Measurements from ENCODE around the gene PLCH2.

DNA sequence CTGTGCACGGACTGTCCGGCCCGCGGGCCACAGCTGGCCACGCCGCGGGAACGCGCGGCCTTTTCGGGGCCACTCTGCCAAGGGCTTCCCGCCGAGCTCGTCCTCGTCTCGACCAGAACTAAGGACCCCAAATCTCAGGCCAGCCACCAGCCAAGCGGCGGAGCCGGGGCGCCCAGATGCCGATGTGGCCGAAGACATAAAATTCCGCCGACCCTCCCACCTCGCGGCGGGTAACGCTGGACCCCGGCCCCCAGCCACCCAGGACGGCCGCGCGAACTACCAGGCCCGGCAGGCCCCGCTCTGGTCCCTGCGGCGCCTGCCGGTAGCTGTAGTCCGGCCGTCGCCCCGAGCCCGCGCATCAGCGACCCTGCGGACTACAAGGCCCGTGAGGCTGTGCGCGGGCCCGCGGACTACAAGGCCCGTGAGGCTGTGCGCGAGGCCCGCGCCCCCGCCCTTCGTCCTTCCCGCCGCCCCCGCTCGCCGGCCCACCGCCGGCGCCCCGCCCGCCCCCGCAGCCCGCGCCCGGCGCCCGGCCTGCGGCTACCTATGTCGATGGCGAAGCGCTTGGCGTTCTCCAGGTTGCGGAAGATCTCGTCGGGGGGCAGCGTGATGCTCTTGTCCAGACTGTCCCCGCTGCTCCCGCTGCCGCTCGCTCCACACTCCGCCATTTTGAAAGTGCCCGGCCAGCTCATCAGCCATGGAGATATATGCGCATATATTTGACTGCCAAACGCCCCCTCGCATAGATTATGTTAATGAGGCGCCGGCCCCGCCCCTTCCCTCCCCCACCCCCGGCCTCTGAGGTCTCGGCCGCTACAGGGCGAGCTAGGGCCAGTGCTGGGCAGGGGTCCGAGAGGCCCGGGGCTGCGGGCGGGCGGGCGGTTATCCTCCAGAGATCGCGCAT, 50.1 kb downstream of the PLCH2 start, which contains the start of gene PANK4:
- TF ChIP-seq EZH2phosphoT487 (IDR thresholded peaks at IDR 0.05; ENCODE audit: borderline replicate concordance, low read length) (no peak), CTCF (IDR thresholded peaks at IDR 0.05; ENCODE audit: low read depth, low read length, poor library complexity, severe bottlenecking) (no peak)

Measured in DOHH2 (cell line).